Epithelial cell of proximal tubule (primary cell): ENCODE results near the gene CAPN1. TPM values are rescaled to one million over a fixed set of nuclear protein-coding genes. Genes with fewer than 3 reads are reported as not detected.

ENCODE experiments used
- DNase-seq: peaks from one replicate; pipeline ENCODE4 v3.0.0-alpha.2; 2011; ENCODE audit warnings: low read depth
- H3K4me3 ChIP-seq: 2 replicates; pipeline ENCODE4 v1.5.1; 2011; ENCODE audit warnings: low read depth, mild to moderate bottlenecking, low read length
- total RNA-seq: library from RNA; depleted of rRNA; stranded (reverse); fragments of >200 nt; gene quantifications from 2 replicates; pipeline ENCODE4 v1.2.3, GENCODE V29; 2015
- TF ChIP-seq, protein P1 (sequence below): conservative IDR thresholded peaks from 2 replicates; pipeline ENCODE4 v1.5.1; 2012; ENCODE audit warnings: low read depth, mild to moderate bottlenecking, low read length

Gene CAPN1
- 256 and 360 TPM in 2 replicates for total RNA-seq

GRCh38 chr11:65181569-65182257 lies at the start of gene CAPN1:
CAPN1 (plus strand) TSS chr11:65181928; CDS start chr11:65182702, 774 bp downstream.
- H3K4me3 ChIP-seq = peak within 1 kb of the TSS; percentile 87
- DNase-seq = no peak
- TF ChIP-seq, protein P1, sequence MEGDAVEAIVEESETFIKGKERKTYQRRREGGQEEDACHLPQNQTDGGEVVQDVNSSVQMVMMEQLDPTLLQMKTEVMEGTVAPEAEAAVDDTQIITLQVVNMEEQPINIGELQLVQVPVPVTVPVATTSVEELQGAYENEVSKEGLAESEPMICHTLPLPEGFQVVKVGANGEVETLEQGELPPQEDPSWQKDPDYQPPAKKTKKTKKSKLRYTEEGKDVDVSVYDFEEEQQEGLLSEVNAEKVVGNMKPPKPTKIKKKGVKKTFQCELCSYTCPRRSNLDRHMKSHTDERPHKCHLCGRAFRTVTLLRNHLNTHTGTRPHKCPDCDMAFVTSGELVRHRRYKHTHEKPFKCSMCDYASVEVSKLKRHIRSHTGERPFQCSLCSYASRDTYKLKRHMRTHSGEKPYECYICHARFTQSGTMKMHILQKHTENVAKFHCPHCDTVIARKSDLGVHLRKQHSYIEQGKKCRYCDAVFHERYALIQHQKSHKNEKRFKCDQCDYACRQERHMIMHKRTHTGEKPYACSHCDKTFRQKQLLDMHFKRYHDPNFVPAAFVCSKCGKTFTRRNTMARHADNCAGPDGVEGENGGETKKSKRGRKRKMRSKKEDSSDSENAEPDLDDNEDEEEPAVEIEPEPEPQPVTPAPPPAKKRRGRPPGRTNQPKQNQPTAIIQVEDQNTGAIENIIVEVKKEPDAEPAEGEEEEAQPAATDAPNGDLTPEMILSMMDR = no peak

GRCh38 chr11:65132238-65132987 lies 49.3 kb upstream of the CAPN1 start:
- no peak for DNase-seq
- no peak overlapping the region for H3K4me3 ChIP-seq
- TF ChIP-seq, protein P1 = no peak

DNA sequence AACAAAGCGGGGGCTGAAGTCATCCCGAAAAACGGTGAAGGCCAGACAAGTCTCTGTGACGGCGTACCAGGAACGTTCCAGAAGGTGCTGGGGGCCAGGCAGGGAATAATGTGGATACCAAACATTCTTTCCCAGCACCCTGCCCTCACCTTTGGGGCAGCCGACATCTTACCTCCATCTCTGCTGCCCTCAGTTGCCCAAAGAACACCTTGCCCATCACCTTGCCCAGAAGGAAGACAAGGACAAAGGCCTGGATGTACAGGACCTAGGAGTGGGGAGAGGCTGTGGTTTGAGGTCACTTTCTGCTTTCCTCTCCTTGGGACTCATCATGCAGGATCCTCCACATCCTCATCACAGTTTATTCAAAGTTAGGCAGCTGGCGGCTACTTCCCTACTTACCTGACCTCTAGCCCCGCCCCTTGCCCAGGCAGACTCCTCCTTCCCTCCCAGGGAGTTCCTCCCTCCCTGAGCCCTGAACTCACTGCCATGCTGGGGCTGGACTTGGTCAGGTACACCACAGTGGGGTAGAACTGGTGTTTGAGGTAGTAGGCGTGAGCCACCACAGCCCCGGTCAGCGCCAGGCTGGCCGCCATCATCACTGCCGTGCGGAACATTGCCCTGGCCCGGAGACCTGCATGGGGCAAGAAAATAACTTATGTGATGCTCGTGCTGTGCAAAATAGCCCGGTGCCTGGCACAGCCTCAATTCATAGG lies 48.6 kb upstream of the CAPN1 start:
- peak overlapping the region; percentile 76 for H3K4me3 ChIP-seq
- DNase-seq = no peak
- TF ChIP-seq, protein P1 = no peak

- TF ChIP-seq, protein P1 = no peak
- H3K4me3 ChIP-seq = peak overlapping the region; percentile 76
- no peak for DNase-seq
Observed at GRCh38 chr11:65133724-65134123, 48.0 kb upstream of the CAPN1 start.

DNA sequence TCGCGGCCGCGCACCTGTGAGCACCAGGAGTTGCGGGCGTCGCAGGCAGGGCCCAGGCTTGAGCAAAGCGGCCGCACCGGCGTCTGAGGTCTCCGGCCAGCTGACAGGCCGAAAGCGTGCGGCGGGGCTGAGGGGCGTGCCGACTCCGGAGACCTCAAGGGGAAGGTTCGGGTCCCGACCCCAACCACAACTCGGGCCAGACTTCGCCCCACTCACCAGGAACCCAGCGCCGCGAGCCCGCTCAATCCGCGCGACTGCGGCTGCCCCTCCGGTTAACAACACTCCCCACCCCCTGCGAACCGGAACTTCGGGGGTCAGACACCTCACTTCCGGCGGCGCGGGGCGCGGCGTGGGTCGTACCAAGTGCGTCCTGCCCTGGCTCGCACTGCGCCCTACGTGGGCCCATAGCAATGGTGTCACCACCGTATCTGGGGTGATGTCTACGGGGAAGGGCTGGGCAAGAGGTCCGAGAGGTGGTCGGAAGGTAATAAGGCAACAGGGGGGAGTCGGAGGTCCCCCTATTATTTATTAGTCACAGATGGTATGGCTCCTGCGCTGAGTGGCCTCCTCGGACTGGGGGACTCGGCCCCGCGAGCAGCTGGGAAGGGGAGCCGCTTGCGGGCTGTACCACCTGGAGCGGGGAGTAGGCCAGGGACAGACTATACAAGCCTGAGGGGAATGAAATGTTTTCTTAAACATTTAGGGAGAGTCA lies 47.3 kb upstream of the CAPN1 start, which contains the start of gene SYVN1:
Gene SYVN1, minus strand, starts transcription at position 280 of the 712 bp plus-strand sequence. CDS start 918 bp downstream, outside the sequence.
- H3K4me3 ChIP-seq = peak within 1 kb of the TSS; percentile 76
- DNase-seq = no peak
- TF ChIP-seq, protein P1 = no peak

- peak overlapping the region; percentile 76 for H3K4me3 ChIP-seq
- DNase-seq = peak; percentile 92
- TF ChIP-seq, protein P1 = no peak
Observed at GRCh38 chr11:65134952-65135632, 46.6 kb upstream of the CAPN1 start.
